MM.1S (cell line): ENCODE measurements around the gene GFRA1.

Source experiments
- DNase-seq: peaks from one replicate; pipeline ENCODE4 v3.0.0-alpha.2; 2015
- H2AFZ ChIP-seq: fragments of 300-600 bp; sonication (generic); 2 replicates; pipeline ENCODE4 v1.6.0; 2016; ENCODE audit warnings: antibody characterized with exemption, low read length
- H3F3A ChIP-seq: fragments of 300-600 bp; sonication (generic); 2 replicates; pipeline ENCODE4 v1.6.1; 2016; ENCODE audit warnings: mild to moderate bottlenecking, antibody characterized with exemption, low read length, moderate library complexity, mixed read lengths; ENCODE audit not compliant: insufficient read depth
- H3K27ac ChIP-seq: fragments of 300-600 bp; sonication (generic); 2 replicates; pipeline ENCODE4 v1.5.1; 2016; ENCODE audit warnings: mild to moderate bottlenecking, low read length
- H3K27me3 ChIP-seq: fragments of 300-600 bp; sonication (generic); replicated peaks from 2 replicates; pipeline ENCODE4 v1.6.0; 2016; ENCODE audit warnings: low read length; ENCODE audit not compliant: insufficient read depth
- H3K36me3 ChIP-seq: fragments of 300-600 bp; sonication (generic); replicated peaks from 2 replicates; pipeline ENCODE4 v1.6.1; 2016; ENCODE audit warnings: mild to moderate bottlenecking, low read length, mixed read lengths; ENCODE audit not compliant: insufficient read depth
- H3K4me1 ChIP-seq: fragments of 300-600 bp; sonication (generic); 2 replicates; pipeline ENCODE4 v1.6.1; 2016; ENCODE audit warnings: low read length, mixed read lengths
- H3K4me2 ChIP-seq: fragments of 300-600 bp; sonication (generic); 2 replicates; pipeline ENCODE4 v1.6.0; 2016; ENCODE audit warnings: low read depth, low read length
- H3K4me3 ChIP-seq: fragments of 300-600 bp; sonication (generic); 2 replicates; pipeline ENCODE4 v1.5.1; 2016; ENCODE audit warnings: low read length, mixed read lengths
- H3K79me2 ChIP-seq: fragments of 300-600 bp; sonication (generic); 2 replicates; pipeline ENCODE4 v1.6.1; 2016; ENCODE audit warnings: mixed run types, low read length, mixed read lengths
- H3K9ac ChIP-seq: fragments of 300-600 bp; sonication (generic); 2 replicates; pipeline ENCODE4 v1.6.1; 2016; ENCODE audit warnings: low read length, mixed read lengths
- H3K9me2 ChIP-seq: fragments of 300-600 bp; sonication (generic); replicated peaks from 2 replicates; pipeline ENCODE4 v1.6.1; 2016; ENCODE audit warnings: mild to moderate bottlenecking, low read length, mixed read lengths; ENCODE audit not compliant: insufficient read depth
- H3K9me3 ChIP-seq: fragments of 300-600 bp; sonication (generic); replicated peaks from 2 replicates; pipeline ENCODE4 v1.6.1; 2016; ENCODE audit warnings: mild to moderate bottlenecking, low read length, mixed read lengths; ENCODE audit not compliant: insufficient read depth
- H4K20me1 ChIP-seq: fragments of 300-600 bp; sonication (generic); 2 replicates; pipeline ENCODE4 v1.6.1; 2016; ENCODE audit warnings: mild to moderate bottlenecking, low read length, moderate library complexity, mixed read lengths; ENCODE audit not compliant: insufficient read depth
- CTCF ChIP-seq: fragments of 300-600 bp; sonication (generic); IDR thresholded peaks from 2 replicates; pipeline ENCODE4 v1.5.1; 2016; ENCODE audit warnings: antibody characterized with exemption, low read length, mixed read lengths
- EZH2 ChIP-seq: fragments of 300-600 bp; sonication (generic); optimal IDR thresholded peaks from 2 replicates; pipeline ENCODE3; 2017; ENCODE audit warnings: low read depth, mild to moderate bottlenecking, antibody characterized with exemption, low read length, mixed read lengths
- EZH2phosphoT487 ChIP-seq: fragments of 300-600 bp; sonication (generic); IDR thresholded peaks from 2 replicates; pipeline ENCODE4 v1.6.1; 2018; ENCODE audit warnings: antibody characterized with exemption, low read length

The GFRA1 gene

GRCh38 chr10:116201670-116202430 lies 71.2 kb downstream of the GFRA1 start:
- no peaks in the 10 kb centered on the region for H3K9me3 ChIP-seq
- H3K4me1 ChIP-seq: no peaks in the 10 kb centered on the region
- no peaks in the 10 kb centered on the region for H3K36me3 ChIP-seq
- TF ChIP-seq EZH2 (no peak), CTCF (no peak), EZH2phosphoT487 (no peak)
- H3K9ac ChIP-seq: no peak overlapping the region
- no peak overlapping the region for H3K4me3 ChIP-seq
- H3K79me2 ChIP-seq: no peaks in the 10 kb centered on the region
- no peaks in the 10 kb centered on the region for H3K9me2 ChIP-seq
- no peak overlapping the region for H3K27ac ChIP-seq
- H3K27me3 ChIP-seq: no peaks in the 10 kb centered on the region
- H3F3A ChIP-seq: no peaks in the 10 kb centered on the region
- no peaks in the 10 kb centered on the region for H4K20me1 ChIP-seq
- DNase-seq: no peak
- H2AFZ ChIP-seq: no peak overlapping the region
- no peak overlapping the region for H3K4me2 ChIP-seq

- Histone ChIP-seq H3K4me2 (no peak overlapping the region), H3F3A (no peaks in the 10 kb centered on the region), H2AFZ (no peak overlapping the region), H3K9ac (no peak overlapping the region), H3K27ac (no peak overlapping the region), H3K9me3 (no peaks in the 10 kb centered on the region), H3K79me2 (no peaks in the 10 kb centered on the region), H3K9me2 (no peaks in the 10 kb centered on the region), H3K27me3 (no peaks in the 10 kb centered on the region), H3K36me3 (no peaks in the 10 kb centered on the region), H3K4me3 (no peak overlapping the region), H4K20me1 (no peaks in the 10 kb centered on the region), H3K4me1 (no peaks in the 10 kb centered on the region)
- TF ChIP-seq EZH2phosphoT487 (no peak), CTCF (no peak), EZH2 (no peak)
- no peak for DNase-seq
Observed at GRCh38 chr10:116201011-116201410, 72.0 kb downstream of the GFRA1 start.

- Histone ChIP-seq H3K9ac (no peak overlapping the region), H3K27ac (no peak overlapping the region)
Observed at GRCh38 chr10:116198676-116199035, 74.3 kb downstream of the GFRA1 start.

More at GRCh38 chr10:116198676-116199035, 74.3 kb downstream of the GFRA1 start:
- H4K20me1 ChIP-seq: no peaks in the 10 kb centered on the region
- DNase-seq: no peak
- no peaks in the 10 kb centered on the region for H3K9me3 ChIP-seq
- no peaks in the 10 kb centered on the region for H3K4me1 ChIP-seq
- no peak overlapping the region for H3K4me2 ChIP-seq
- no peaks in the 10 kb centered on the region for H3K27me3 ChIP-seq
- TF ChIP-seq EZH2phosphoT487 (no peak), EZH2 (no peak), CTCF (no peak)
- H2AFZ ChIP-seq: no peak overlapping the region
- H3F3A ChIP-seq: no peaks in the 10 kb centered on the region
- H3K79me2 ChIP-seq: no peaks in the 10 kb centered on the region
- H3K36me3 ChIP-seq: no peaks in the 10 kb centered on the region
- H3K4me3 ChIP-seq: no peak overlapping the region
- H3K9me2 ChIP-seq: no peaks in the 10 kb centered on the region
